CMK (cell line): ENCODE data around the gene MILR1.

Experiments used
- DNase-seq: peaks from one replicate; pipeline ENCODE4 v3.0.0-alpha.2; 2010; ENCODE audit warnings: low read depth

Gene MILR1

DNA sequence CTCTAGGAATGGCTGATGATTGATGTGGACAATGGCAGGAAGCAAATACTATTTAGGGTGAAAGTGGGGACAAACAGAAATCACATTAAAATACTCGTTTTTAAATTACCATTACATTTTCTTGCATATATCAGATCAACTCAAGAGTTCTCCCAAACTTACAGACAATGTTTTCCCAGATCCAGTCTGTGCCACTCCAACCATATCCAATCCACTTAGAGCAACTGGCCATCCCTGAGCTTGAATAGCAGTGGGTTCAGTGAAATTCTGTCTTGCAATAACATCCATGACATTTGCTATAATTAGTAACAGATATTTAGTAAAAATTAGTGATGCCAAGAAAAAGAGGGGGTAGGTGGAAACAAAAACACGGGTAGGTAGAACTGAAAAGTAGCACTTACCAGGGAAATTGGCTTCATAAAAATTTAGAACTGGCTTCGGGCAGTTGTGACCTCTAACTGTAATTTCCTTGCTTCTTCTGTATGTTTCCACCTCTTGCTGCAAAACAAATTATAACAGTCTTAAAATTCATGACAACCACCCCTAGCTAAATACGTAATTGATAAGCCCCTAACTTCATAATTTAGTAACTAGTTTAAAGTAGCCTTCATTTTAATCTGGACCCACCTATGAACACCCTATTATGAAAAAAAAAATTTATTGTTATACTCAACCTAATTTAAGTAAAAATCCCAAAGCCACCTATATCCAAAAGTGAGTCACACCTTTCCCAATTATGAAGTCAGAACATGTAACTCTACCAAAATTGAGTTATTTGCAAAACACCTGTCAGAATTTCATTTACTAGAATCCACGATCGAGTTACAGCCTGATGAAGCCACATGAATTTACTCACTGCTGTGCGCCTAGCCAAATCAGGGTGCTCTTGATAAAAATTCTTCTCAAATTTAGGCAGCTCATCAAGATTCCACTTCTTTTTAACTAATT is 55.2 kb downstream of the MILR1 start:
- DNase-seq: no peak

DNA sequence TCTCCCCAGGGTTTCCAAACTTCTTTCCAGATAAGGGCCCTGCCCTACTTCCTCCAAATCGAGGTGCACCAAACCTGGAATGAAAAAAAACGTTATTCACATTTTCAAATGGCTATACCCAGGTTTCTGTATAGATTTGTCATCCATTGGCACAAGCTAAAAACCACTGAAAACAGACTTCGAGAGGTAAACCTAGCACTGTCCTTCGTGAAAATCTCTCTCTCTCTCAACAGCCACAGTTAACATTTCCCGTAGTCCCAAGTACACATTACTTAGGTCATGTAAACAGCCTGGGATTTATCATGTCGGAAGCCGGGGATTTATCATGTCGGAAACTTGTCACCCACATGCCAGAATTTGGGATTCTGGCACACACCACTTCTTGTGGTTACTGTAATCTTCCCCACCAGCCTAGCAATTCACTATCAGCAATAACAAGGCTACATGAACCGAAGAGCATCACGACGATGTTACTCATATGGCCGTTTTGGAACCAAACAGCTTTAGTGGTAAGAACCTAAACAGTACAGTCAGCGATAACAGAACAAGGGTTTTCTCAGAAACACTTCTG is 55.9 kb downstream of the MILR1 start:
- no peak for DNase-seq

GRCh38 chr17:64505340-64506200 is 56.7 kb downstream of the MILR1 start:
- DNase-seq: no peak

GRCh38 chr17:64506201-64506575 is 57.3 kb downstream of the MILR1 start, which contains the start of gene DDX5:
Gene DDX5, minus strand, starts transcription at chr17:64506289. Its CDS starts 170 bp downstream, at chr17:64506119.
- no peak for DNase-seq

DNA sequence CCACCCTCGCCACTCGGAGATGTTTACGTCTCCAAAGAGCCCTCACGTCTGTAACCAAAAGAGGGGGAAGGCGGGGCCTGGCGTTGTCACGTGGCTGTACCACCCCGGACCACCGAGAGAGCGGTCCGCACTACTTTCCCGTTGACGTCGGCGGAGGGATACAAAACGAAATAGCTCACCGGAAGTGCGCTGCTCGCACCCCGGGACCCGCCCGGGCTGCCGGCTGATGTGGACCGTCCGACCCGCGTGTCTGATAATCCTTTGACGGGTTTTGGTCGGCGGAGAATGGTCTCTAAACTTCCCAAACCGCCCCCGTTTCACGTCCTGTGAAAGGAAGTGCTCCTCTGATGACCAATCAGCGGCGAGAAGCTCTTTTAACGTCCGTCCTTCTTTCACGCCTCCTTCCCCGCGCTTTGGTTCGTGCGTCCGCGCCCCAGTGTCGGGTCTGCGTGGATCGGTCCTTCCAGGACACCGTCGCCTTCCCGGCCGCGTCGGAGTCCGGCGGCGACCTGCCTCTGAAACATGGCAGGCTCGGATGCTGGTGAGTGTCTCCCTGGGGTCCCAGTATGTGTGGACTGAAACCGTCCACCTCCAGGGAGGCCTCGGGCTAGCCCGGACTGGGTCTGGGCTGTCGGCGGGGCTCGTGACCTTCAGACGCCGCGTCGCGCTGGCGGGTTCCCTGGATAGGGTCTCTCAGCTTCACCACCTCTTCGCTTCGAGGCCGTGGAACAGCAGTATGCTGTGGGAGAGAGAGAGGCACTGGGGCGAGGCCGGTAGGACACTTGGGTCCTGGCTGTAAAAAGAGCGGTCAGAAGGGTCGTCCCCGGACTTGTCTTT is 57.9 kb downstream of the MILR1 start, which contains the start of gene CEP95:
Gene CEP95, plus strand, starts transcription at position 402 of the 837 bp plus-strand sequence. Its CDS starts 121 bp downstream, at position 523.
- peak; percentile 95 for DNase-seq

DNA sequence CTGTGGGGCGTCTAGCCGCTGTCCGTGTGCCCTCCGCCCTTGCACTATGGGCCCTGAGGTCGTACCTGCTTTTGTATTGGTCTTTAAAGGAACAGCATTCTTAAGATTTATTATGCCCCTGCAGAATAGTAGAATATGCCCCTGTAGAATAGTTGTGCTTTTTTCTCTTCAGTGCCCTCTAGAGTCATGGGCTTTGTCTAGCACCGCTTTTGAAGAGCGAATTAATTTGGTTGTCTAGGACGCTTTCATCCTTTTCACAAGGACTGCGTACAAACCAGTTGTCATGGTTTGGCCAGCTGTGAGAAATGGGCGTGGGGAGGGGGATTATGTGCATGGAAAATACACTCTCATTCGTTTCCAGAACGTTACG is 58.5 kb downstream of the MILR1 start:
- DNase-seq: no peak

DNA sequence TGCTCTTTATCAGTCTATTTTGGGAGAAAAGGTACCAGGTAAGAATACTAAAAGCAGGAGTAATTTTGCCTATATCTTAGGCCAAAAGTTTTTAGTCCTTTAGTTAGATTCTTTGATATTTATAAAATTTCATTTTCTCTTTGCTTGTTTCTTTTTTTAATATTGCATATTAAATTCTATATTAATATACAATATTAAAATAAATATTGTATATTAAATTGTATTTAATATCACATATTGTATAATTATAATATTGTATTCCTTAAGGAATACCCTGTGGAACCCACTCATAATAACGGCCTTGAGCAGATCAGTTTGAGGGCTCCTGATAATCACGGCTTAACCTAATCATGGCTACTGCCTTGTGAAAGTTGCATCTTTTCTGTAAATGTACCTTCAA is 59.8 kb downstream of the MILR1 start:
- no peak for DNase-seq

- no peak for DNase-seq
Observed at GRCh38 chr17:64509179-64509578, 60.3 kb downstream of the MILR1 start.

DNA sequence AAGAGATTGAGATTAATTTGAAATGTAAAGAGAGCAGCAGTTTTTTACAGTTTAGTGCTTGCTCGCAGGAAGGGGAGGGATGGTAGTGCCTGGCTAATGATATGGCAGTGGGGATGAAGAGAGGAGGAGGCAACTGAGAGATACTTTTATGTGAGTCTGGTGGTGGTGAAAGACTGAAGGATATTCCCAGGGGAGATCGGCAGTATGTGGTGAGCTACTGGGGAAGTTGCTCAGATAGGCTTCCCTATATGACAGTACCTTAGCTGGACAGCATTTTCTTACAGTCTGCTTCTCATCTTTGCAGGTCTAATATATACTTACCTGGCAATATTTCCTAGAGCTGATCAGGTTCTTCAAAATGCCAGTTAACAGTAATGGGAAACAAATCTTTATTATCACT is 66.5 kb downstream of the MILR1 start:
- no peak for DNase-seq

- no peak for DNase-seq
Observed at GRCh38 chr17:64515829-64516228, 66.9 kb downstream of the MILR1 start.
